ENCODE results near the gene MPI.
"Not testable (repeated sequence)": the region's sequence is repeated elsewhere in the genome, so short reads cannot be mapped to it uniquely, and the experiment has no call there.

The MPI gene

DNA sequence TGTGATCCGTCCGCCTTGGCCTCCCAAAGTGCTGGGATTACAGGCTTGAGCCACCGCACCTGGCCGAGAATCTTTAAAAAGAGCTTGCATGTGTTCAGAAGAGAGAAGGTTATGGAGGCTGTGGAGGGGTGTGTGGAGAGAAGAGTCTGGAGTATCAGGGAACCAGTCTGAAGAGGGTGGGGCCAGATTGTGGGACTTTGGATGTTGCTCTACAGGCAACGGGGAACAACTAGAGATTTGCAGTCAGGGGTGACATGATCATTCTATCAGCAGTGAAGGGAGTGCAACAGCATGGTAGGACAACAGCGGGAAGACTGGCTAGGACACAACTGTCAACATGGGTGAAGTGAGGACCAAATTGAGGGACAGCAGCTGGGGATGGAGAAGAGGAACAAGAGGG is 25.5 kb upstream of the MPI start:
- DNase-seq, result no peak

GRCh38 chr15:74865316-74865715 is 24.5 kb upstream of the MPI start:
- DNase-seq, result no peak

- no peak for DNase-seq
These were observed 23.8 kb upstream of the MPI start for GRCh38 chr15:74866090-74866489.

DNA sequence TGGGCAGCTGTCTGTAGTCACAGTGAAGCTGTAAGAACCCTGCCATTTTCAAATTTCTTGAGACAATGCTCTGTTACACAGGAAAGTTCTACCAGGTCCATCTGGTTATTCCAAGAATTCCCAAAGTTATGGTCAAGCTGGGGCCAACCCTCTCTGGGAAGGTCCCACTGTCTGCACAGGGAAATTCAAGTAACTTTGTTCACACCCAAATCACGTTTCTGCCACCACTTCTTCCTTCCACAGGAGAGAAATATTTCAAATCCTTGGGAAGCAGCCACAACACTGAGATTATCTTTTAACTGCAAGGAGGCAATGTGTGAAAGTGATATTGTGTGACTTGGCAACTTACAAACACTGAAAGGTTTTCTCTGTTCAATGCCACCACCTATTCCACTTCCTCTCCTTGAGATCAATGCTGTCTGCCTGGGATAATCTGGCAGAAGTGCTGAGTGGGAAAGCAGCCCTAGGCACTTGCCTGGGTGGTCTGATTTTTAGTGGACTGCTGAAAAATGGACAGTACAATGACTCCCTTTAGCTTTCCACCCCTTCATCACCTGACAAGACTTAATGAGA is 22.3 kb upstream of the MPI start:
- no peak for DNase-seq

DNA sequence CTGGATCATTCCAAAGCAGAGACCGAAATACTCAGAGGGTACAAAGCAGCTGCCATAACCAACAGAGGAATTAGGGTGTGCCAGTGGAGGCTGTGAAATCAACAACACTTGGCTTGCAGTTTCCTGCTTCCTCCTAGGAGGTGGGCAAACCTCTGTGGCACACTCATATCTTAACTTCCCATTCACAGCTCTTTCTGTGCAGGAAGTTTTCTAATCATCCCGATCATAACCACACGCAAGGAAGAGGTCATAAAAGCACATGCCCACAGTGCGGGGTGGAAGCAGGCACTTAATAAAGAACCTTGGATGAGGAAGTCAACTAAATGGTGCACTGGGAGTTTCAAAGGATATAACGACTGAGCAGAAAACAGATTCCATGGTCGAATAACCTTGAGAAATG is 21.8 kb upstream of the MPI start:
- DNase-seq, result peak; percentile 92

DNA sequence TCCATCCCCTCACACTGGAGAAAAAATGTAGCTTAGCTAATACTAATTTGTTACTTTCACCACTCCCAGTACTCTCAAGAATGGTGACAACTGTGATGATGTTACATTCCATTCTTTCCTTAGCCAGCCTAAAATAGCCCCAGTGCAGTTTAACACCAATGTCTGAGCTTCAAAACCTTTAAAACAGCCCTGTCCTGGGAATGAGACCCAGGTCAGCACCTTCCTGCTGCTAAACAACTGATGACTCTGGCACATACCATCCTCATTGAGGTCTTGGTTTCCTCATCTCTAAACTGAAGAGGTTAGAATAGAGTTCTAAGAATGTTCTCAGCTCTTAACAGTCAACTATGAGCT is 20.5 kb upstream of the MPI start:
- DNase-seq, result no peak

DNA sequence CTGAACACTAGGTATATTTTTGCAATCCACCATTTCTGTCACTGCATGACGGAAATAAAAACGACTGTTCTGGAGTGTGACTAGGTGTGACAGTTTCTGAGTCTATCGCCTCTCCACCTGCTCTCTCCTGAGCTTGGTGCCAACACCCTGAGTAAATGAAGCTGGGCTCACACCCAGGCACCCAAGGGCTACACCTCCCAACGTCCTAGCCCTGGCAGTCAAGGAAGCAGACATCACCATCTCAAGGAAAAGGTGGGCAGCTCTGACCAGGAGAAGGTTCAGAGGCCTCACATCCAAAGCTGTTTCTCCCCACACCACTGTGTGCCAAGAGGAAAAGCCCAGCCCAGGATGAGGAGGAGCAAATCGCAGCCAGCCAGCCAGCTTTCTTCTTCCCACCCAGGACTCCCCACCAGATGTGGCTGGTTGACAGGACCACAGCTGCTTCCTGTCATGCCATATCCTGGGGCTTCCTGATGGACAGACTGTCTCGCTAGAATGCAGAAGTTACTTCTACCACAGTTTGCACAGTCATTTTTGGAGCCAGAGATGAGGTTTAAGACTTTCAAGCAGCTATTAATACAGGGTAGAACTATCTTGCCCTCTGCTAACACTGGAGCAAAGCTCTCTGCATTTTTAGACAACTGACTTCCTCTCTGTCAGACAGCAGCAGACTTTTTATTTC is 20.0 kb upstream of the MPI start:
- DNase-seq, result peak; percentile 87

DNA sequence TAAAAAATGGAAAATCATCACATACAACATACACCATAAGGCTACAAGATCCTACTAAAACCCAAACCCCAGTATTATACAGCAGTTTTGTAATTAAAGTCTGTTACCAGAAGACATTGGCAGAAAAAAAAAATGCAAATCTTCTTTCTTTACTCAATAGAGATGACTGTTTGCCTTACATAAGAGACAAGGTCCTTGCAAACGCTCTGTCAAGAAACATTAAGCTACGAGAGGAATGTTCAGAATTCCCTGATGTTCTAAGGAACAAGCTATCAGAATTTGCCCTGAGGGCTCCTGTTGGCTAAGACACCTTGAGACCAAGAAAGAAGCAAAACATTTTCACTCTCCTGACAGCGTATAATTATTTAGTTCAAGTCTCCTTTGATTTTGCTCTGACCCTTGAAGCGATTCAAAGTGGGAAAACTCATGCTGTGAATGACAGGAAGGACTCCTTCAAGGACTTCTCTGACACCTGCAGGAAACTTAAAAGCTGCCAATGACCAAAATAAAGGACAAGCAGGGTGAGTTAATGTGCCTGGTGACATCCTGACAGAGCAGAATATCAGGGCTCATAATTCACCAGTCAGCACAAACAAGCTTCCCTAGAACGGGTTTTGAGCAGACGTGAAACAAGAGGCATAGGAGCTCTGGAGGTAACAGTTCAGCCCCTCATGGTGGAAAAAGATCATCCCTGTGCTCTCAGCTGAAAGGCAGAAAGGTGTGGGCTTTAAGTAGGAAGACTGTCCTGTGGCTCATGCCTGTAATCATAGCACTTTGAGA is 19.2 kb upstream of the MPI start:
- peak; percentile 54 for DNase-seq

DNA sequence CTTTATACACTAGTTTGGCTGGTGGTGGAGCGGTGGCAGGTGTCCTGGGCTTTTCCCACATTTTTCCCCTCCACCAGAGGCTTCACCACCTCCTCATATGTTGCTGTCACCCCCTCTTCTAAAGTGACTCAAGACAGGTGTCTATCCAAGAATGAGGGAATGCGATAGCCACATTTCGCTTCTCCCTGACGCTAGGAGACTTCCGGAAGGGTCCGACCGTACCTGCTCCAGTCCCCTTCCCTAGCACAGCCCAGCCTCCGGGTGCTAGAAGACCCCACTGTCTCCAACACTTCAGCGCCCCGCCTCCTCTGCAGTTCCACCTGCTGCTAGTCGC is 17.2 kb upstream of the MPI start:
- no peak for DNase-seq

GRCh38 chr15:74873036-74873755 is 16.6 kb upstream of the MPI start, which contains the start of gene SCAMP2:
Gene SCAMP2, minus strand, starts transcription at chr15:74873365. Its CDS starts 110 bp downstream, at chr15:74873255.
- peak; percentile 96 for DNase-seq

- DNase-seq, result no peak
These were observed 16.0 kb upstream of the MPI start for GRCh38 chr15:74873756-74874424.

DNA sequence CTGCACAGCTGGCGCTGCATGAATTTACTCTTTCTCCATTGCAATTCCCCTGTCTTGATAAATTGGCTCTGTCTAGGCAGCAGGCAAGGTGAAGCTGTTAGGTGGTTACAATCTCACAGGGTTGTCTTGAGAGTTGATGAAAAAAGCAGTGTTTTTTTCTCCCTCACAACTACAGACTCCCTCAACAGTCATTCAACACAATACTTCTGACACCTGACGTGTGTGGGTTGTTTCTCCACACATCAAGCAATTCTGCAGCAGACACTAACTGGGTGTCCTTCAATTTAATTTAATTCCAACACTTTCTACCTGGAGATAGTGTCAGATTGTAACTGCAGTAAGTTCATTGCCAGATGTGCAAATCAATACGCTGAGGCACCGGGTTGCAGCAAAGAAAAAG is 11.6 kb upstream of the MPI start:
- DNase-seq, result no peak

DNA sequence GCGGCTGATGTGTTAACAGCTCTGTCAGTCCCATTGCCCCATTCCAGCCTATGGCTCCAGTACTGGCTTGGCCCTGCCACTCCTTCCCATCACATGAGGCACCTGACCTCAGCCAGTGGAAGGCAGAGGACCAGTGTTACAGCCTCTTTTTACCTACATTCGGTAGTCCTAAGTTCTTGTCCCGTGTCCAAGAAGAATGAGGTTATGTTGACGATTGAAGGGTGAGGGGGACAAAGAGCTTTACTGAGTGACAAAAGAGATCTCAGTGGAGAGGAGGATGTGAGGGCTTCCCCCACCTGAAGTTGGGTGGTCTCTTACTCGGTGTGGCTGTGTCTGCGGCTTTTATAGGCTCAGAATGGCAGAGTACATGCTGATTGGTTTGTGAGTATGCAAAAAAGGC is 7.3 kb upstream of the MPI start:
- no peak for DNase-seq

DNA sequence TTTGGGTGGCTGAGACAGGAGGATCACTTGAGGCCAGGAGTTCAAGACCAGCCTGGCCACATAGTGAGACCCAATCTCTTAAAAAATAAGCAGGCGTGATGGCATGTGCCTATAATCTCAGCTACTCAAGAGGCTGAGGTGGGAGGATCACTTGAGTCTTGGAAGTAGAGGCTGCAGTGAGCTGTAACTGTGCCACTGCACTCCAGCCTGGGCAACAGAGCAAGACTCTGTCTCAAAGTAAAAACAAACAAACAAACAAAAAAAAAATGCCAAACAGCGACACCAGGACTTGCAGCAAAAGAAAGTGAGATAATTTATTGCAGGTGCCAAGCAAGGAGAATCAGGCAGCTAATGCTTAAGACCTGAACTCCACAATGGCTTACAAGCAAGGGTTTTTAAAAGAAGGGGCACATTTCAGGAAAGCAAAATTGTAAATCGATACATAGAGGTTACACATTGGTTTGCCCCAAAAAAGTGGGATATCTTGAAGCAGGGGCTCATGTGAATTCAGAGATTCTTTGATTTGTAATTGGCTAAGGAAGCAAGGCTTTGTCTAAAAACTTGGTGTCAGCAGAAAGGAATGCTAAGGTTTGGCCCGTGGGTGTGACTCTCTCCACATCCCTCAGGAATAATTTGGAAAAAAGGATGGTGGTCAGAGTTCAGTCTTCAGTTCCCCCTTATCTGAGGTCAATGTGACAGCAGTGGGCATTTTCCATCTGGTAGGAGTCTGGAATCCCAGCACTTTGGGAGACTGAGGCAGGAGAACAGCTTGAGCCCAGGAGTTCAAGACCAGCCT is 5.2 kb upstream of the MPI start:
- no peak for DNase-seq

DNA sequence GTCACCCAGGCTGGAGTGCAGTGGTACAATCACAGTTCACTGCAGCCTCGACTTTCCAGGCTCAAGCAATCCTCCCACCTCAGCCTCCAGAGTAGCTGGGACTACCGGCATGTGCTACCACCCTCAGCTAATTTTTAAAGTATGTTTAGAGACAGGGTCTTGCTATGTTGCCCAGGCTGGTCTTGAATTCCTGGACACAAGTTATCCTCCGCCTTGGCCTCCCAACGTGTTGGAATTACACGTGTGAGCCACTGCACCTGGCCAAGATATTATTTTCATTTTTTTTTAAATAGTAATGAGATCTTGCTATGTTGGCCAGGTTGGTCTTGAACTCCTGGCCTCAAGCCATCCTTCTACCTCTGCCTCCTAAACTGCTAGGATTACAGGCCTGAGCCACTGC is 4.4 kb upstream of the MPI start:
- DNase-seq, result no peak

GRCh38 chr15:74887537-74888193 is 2.2 kb upstream of the MPI start:
- not testable (repeated sequence) for DNase-seq

GRCh38 chr15:74888716-74889115 is 1.1 kb upstream of the MPI start:
- no peak for DNase-seq

DNA sequence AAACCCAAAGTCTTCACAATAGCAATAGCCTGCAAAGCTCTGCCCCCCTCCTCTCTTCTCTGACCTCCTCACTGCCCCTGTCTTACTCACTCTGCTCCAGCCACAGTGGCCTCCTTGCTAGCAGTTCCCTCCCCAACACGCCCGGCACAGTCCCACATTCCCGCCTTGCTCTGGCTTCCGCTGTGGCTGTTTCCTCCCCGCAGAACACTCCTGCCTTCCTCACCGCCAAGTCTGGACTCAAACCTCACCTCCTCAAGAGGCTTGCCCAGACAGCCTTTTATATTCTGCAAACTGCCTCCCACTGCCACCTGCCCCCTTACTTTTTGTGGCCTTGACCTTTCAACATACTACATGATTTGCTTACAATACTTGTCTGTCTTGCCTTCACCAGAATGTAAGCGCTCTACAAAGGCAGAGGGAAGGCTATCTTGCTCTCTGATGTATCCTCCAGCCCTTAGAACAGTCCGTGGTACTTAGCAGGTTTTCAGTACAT is 406 bp upstream of the MPI start:
- peak; percentile 38 for DNase-seq

DNA sequence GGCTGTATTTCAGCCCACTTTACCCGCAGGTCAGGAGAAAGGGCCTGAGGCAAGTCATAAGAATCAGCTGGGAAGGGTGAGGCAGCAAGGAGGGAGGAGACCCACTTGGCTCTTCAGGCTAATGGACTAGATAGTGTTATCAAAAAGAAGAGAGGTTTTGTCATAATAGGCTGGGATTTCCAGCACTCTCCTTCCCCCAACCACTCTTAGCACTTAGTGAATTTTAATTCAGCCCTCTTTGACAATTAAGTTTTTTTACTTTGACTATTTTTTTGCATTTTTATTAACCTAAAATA is 771 bp downstream of the MPI start:
- DNase-seq, result no peak

DNA sequence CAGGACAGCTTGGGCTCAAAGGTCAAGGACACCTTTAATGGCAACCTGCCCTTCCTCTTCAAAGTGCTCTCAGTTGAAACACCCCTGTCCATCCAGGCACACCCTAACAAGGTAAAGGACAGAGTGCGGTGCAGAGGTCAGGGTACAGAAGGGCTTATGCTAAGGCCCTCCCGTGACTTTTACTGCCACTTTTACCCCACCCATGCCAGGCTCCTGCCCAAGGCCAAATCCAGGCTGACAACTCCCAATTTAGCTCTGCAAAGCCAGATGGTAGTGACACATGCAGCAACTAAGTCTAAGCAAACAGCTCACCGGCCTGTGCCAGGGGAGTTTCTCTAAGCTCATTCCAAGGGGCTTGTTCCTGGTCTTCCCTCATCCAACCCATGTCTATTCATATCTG is 1.6 kb downstream of the MPI start:
- no peak for DNase-seq

GRCh38 chr15:74892313-74892712 is 2.5 kb downstream of the MPI start:
- DNase-seq, result no peak

- no peak for DNase-seq
These were observed 3.1 kb downstream of the MPI start for GRCh38 chr15:74892931-74893330.
